Liver (tissue), 9 donors: Measurements from ENCODE around the gene SBF2. TPM values are rescaled to one million over a fixed set of nuclear protein-coding genes. Genes with fewer than 3 reads are reported as not detected.

ENCODE experiments used
- DNase-seq: peaks from one replicate; pipeline ENCODE4 v3.0.0-alpha.2; 2017; ENCODE audit warnings: low spot score
- H3K27ac ChIP-seq, 2 donors: one replicate each; pipeline ENCODE4 v1.7.0; 2013; ENCODE audit warnings: inconsistent platforms in 2 of 2, low read length in 2 of 2, control low read depth in 1 of 2, low read depth in 1 of 2, mild to moderate bottlenecking in 1 of 2
- H3K27me3 ChIP-seq, 4 donors: one replicate each; pipeline versions ENCODE4 v1.6.1 to v1.7.0; 2013; ENCODE audit warnings: low read length in 3 of 4, inconsistent platforms in 1 of 4, mild to moderate bottlenecking in 1 of 4, moderate library complexity in 1 of 4; ENCODE audit not compliant: control insufficient read depth in 4 of 4, insufficient read depth in 4 of 4
- H3K36me3 ChIP-seq, 4 donors: one replicate each; pipeline versions ENCODE4 v1.6.1 to v1.7.0; 2013; ENCODE audit warnings: low read length in 3 of 4, mild to moderate bottlenecking in 3 of 4, low read depth in 1 of 4, moderate library complexity in 1 of 4; ENCODE audit not compliant: control insufficient read depth in 4 of 4, insufficient read depth in 3 of 4
- H3K4me1 ChIP-seq, 4 donors: one replicate each; pipeline versions ENCODE4 v1.6.1 to v1.7.0; 2013; ENCODE audit warnings: low read length in 3 of 4, mild to moderate bottlenecking in 3 of 4, moderate library complexity in 1 of 4; ENCODE audit not compliant: control insufficient read depth in 4 of 4, insufficient read depth in 4 of 4
- H3K4me3 ChIP-seq, 3 donors: one replicate each; pipeline versions ENCODE4 v1.6.1 to v1.7.0; 2013; ENCODE audit warnings: low read length in 3 of 3, control low read depth in 1 of 3, low read depth in 1 of 3, mild to moderate bottlenecking in 1 of 3
- H3K9ac ChIP-seq, 2 donors: one replicate each; pipeline ENCODE4 v1.7.0; 2013; ENCODE audit warnings: low read length in 2 of 2, mild to moderate bottlenecking in 2 of 2, moderate library complexity in 2 of 2, control low read depth in 1 of 2, low read depth in 1 of 2
- H3K9me3 ChIP-seq, 4 donors: one replicate each; pipeline versions ENCODE4 v1.6.1 to v1.7.0; 2013; ENCODE audit warnings: low read length in 3 of 4; ENCODE audit not compliant: control insufficient read depth in 4 of 4
- EGR1 ChIP-seq, 2 donors: IDR thresholded peaks; 2 replicates each; pipeline ENCODE4 v1.6.1; 2016 to 2018; ENCODE audit warnings: antibody characterized with exemption in 2 of 2, low read depth in 2 of 2
- FOXA1 ChIP-seq: IDR thresholded peaks from 2 replicates; pipeline ENCODE4 v1.6.1; 2016; ENCODE audit warnings: antibody characterized with exemption
- FOXA2 ChIP-seq: IDR thresholded peaks from 2 replicates; pipeline ENCODE4 v1.6.1; 2016; ENCODE audit warnings: antibody characterized with exemption
- GABPA ChIP-seq, 2 donors: IDR thresholded peaks in 1 of 2; conservative IDR thresholded peaks in 1 of 2; 2 replicates each; pipeline ENCODE4 v1.6.1; 2016; ENCODE audit warnings: antibody characterized with exemption in 2 of 2, mild to moderate bottlenecking in 1 of 2, moderate library complexity in 1 of 2
- HNF4A ChIP-seq, 2 donors: conservative IDR thresholded peaks; 2 replicates each; pipeline ENCODE4 v1.6.1; 2016; ENCODE audit warnings: antibody characterized with exemption in 2 of 2, mild to moderate bottlenecking in 2 of 2
- HNF4G ChIP-seq: IDR thresholded peaks from 2 replicates; pipeline ENCODE4 v1.6.1; 2016; ENCODE audit warnings: antibody characterized with exemption
- JUND ChIP-seq, 2 donors: IDR thresholded peaks; 2 replicates each; pipeline ENCODE4 v1.6.1; 2016; ENCODE audit warnings: antibody characterized with exemption in 2 of 2
- NR2F2 ChIP-seq: IDR thresholded peaks from 2 replicates; pipeline ENCODE4 v1.6.1; 2016; ENCODE audit warnings: antibody characterized with exemption
- RAD21 ChIP-seq, 2 donors: IDR thresholded peaks; 2 replicates each; pipeline ENCODE4 v1.6.1; 2016; ENCODE audit warnings: antibody characterized with exemption in 2 of 2, mild to moderate bottlenecking in 2 of 2
- RXRA ChIP-seq, 2 donors: IDR thresholded peaks; 2 replicates each; pipeline ENCODE4 v1.6.1; 2017 to 2018; ENCODE audit warnings: antibody characterized with exemption in 2 of 2, mild to moderate bottlenecking in 1 of 2
- SP1 ChIP-seq: IDR thresholded peaks from 2 replicates; pipeline ENCODE4 v1.6.1; 2018; ENCODE audit warnings: antibody characterized with exemption, mild to moderate bottlenecking
- TAF1 ChIP-seq: conservative IDR thresholded peaks from 2 replicates; pipeline ENCODE4 v1.6.1; 2016; ENCODE audit warnings: antibody characterized with exemption, mild to moderate bottlenecking
- YY1 ChIP-seq: IDR thresholded peaks from 2 replicates; pipeline ENCODE4 v1.6.1; 2016; ENCODE audit warnings: antibody characterized with exemption, mild to moderate bottlenecking
- WGBS: extraction: QIAGEN DNeasy Blood & Tissue Kit; methylation state at CpG from one replicate; pipeline ENCODE4 v1.1.7; 2013; 5-methylcytosine and 5-hydroxymethylcytosine counted together
- polyA plus RNA-seq, 2 donors: library from polyadenylated mRNA; stranded (reverse) in 1 of 2; unstranded in 1 of 2; fragments of 200-250 nt in 1 of 2; fragments of >200 nt in 1 of 2; fragmentation: Nextera tagmentation in 1 of 2; extraction: Ambion mirVana in 1 of 2; gene quantifications; one replicate each; pipeline versions ENCODE4 v1.2.1 to v1.2.3, GENCODE V29; 2013 to 2015
- total RNA-seq, 2 donors: library from RNA; depleted of rRNA; stranded (reverse); fragments of >200 nt; gene quantifications; one replicate each; pipeline ENCODE4 v1.2.3, GENCODE V29; 2014
- TF ChIP-seq, protein P1 (sequence below): IDR thresholded peaks from 2 replicates; pipeline ENCODE4 v1.6.1; 2016; ENCODE audit warnings: antibody characterized with exemption
- TF ChIP-seq, protein P2 (sequence below): IDR thresholded peaks from 2 replicates; pipeline ENCODE4 v1.6.1; 2016; ENCODE audit warnings: antibody characterized with exemption, mild to moderate bottlenecking
- TF ChIP-seq, protein P3 (sequence below): IDR thresholded peaks from 2 replicates; pipeline ENCODE4 v1.6.1; 2016; ENCODE audit warnings: antibody characterized with exemption
- TF ChIP-seq, protein P4 (sequence below): fragments of 150-350 bp; IDR thresholded peaks from 2 replicates; pipeline ENCODE4 v1.5.1; 2017; ENCODE audit warnings: improper control_type of control experiment, low read depth, low read length; ENCODE audit not compliant: missing input control
- TF ChIP-seq, protein P5 (sequence below): IDR thresholded peaks from 2 replicates; pipeline ENCODE4 v1.6.1; 2016; ENCODE audit warnings: antibody characterized with exemption
- donor health status: healthy.
- donor health status: healthy.
- donor health status: healthy.
- donor health status: healthy.
- donor health status: healthy.

Gene SBF2
- total and polyA plus RNA-seq, 4 donors = 7.5 to 31.3 (median 14.7) TPM

DNA sequence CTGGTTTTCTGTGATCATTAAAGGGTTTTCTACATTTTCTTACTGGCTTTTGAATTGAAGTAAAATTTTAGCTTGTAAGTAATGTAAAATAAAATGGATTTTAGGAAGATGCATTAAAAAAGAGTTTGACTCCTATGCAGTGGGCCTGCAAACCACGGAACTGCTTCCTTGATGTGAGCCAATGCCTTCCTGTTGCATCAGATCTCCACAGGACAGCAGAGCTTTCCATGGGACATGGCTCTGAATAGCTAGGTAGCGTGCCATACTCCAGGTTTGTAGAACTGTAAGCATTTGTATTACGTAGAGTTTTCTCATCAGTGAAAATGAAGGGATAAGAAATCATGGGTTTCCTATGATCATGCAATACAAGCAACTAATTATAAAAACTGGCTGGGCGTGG, 496.7 kb downstream of the SBF2 start:
- Histone ChIP-seq H3K36me3 (peaks cover 0 to 7% (median under 1%) of the 10 kb centered on the region in 4 donors), H3K27ac (no peak overlapping the region), H3K27me3 (no peaks in the 10 kb centered on the region), H3K9ac (no peak overlapping the region), H3K4me3 (no peak overlapping the region), H3K4me1 (peaks cover 0 to 6% (median 1%) of the 10 kb centered on the region in 4 donors), H3K9me3 (no peaks in the 10 kb centered on the region)
- 94% methylated on average over 4 of the region's 4 CpGs for whole genome bisulfite sequencing
- DNase-seq = no peak
- TF ChIP-seq EGR1 (IDR thresholded peaks at IDR 0.05; ENCODE audit: low read depth in 2 of 2) (no peak), SP1 (no peak), HNF4G (no peak), FOXA2 (no peak), NR2F2 (no peak), JUND (IDR thresholded peaks at IDR 0.05) (no peak), FOXA1 (no peak), HNF4A (conservative IDR thresholded peaks at IDR 0.05) (no peak), YY1 (no peak), TAF1 (no peak), GABPA (IDR thresholded peaks at IDR 0.05 in 1 of 2, conservative IDR thresholded peaks at IDR 0.05 in 1 of 2) (no peak), RXRA (IDR thresholded peaks at IDR 0.05) (no peak), RAD21 (IDR thresholded peaks at IDR 0.05) (no peak)
- TF ChIP-seq, protein P1, sequence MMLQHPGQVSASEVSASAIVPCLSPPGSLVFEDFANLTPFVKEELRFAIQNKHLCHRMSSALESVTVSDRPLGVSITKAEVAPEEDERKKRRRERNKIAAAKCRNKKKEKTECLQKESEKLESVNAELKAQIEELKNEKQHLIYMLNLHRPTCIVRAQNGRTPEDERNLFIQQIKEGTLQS = no peak
- TF ChIP-seq, protein P2, sequence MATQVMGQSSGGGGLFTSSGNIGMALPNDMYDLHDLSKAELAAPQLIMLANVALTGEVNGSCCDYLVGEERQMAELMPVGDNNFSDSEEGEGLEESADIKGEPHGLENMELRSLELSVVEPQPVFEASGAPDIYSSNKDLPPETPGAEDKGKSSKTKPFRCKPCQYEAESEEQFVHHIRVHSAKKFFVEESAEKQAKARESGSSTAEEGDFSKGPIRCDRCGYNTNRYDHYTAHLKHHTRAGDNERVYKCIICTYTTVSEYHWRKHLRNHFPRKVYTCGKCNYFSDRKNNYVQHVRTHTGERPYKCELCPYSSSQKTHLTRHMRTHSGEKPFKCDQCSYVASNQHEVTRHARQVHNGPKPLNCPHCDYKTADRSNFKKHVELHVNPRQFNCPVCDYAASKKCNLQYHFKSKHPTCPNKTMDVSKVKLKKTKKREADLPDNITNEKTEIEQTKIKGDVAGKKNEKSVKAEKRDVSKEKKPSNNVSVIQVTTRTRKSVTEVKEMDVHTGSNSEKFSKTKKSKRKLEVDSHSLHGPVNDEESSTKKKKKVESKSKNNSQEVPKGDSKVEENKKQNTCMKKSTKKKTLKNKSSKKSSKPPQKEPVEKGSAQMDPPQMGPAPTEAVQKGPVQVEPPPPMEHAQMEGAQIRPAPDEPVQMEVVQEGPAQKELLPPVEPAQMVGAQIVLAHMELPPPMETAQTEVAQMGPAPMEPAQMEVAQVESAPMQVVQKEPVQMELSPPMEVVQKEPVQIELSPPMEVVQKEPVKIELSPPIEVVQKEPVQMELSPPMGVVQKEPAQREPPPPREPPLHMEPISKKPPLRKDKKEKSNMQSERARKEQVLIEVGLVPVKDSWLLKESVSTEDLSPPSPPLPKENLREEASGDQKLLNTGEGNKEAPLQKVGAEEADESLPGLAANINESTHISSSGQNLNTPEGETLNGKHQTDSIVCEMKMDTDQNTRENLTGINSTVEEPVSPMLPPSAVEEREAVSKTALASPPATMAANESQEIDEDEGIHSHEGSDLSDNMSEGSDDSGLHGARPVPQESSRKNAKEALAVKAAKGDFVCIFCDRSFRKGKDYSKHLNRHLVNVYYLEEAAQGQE = no peak
- TF ChIP-seq, protein P3, sequence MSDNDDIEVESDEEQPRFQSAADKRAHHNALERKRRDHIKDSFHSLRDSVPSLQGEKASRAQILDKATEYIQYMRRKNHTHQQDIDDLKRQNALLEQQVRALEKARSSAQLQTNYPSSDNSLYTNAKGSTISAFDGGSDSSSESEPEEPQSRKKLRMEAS = no peak
- TF ChIP-seq, protein P4, sequence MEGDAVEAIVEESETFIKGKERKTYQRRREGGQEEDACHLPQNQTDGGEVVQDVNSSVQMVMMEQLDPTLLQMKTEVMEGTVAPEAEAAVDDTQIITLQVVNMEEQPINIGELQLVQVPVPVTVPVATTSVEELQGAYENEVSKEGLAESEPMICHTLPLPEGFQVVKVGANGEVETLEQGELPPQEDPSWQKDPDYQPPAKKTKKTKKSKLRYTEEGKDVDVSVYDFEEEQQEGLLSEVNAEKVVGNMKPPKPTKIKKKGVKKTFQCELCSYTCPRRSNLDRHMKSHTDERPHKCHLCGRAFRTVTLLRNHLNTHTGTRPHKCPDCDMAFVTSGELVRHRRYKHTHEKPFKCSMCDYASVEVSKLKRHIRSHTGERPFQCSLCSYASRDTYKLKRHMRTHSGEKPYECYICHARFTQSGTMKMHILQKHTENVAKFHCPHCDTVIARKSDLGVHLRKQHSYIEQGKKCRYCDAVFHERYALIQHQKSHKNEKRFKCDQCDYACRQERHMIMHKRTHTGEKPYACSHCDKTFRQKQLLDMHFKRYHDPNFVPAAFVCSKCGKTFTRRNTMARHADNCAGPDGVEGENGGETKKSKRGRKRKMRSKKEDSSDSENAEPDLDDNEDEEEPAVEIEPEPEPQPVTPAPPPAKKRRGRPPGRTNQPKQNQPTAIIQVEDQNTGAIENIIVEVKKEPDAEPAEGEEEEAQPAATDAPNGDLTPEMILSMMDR = no peak
- TF ChIP-seq, protein P5, sequence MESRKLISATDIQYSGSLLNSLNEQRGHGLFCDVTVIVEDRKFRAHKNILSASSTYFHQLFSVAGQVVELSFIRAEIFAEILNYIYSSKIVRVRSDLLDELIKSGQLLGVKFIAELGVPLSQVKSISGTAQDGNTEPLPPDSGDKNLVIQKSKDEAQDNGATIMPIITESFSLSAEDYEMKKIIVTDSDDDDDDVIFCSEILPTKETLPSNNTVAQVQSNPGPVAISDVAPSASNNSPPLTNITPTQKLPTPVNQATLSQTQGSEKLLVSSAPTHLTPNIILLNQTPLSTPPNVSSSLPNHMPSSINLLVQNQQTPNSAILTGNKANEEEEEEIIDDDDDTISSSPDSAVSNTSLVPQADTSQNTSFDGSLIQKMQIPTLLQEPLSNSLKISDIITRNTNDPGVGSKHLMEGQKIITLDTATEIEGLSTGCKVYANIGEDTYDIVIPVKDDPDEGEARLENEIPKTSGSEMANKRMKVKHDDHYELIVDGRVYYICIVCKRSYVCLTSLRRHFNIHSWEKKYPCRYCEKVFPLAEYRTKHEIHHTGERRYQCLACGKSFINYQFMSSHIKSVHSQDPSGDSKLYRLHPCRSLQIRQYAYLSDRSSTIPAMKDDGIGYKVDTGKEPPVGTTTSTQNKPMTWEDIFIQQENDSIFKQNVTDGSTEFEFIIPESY = no peak
